Measurements from ENCODE around the gene FBXL17. TPM values are rescaled to one million over a fixed set of nuclear protein-coding genes. Genes with fewer than 3 reads are reported as not detected.

The FBXL17 gene
- total and polyA plus RNA-seq, 7 donors, result 6.2 to 36.1 (median 30.3) TPM

- no peak for TF ChIP-seq CTCF (IDR thresholded peaks at IDR 0.05)
- no peaks in the 10 kb centered on the region for H3K36me3 ChIP-seq (ENCODE audit: insufficient read depth in 1 of 2, low read depth in 1 of 2)
- no peak overlapping the region for H3K4me3 ChIP-seq
- DNase-seq (no peak), ATAC-seq (no peak)
- no peak overlapping the region for H3K27ac ChIP-seq
- H3K27me3 ChIP-seq (ENCODE audit: insufficient read depth in 3 of 3, low read length in 2 of 3), result no peaks in the 10 kb centered on the region
- no peaks in the 10 kb centered on the region for H3K9me3 ChIP-seq
- WGBS, 3 donors, result 75 to 93% (median 85%) methylated on average over 3 of the region's 3 CpGs
- H3K4me1 ChIP-seq, result no peaks in the 10 kb centered on the region
- intact Hi-C loops (cut with DNase I), result no loop called here
Measured at GRCh38 chr5:107975568-107975967, 406.3 kb downstream of the FBXL17 start.

- no peak for DNase-seq
- ATAC-seq, result no peak
- no peaks in the 10 kb centered on the region for H3K4me1 ChIP-seq
- no peaks in the 10 kb centered on the region for H3K9me3 ChIP-seq
- intact Hi-C loops (cut with DNase I), result no loop called here
- WGBS, 3 donors, result 95 to 100% (median 97%) methylated on average over 1 of the region's 1 CpG
- no peak for TF ChIP-seq CTCF (IDR thresholded peaks at IDR 0.05)
- no peak overlapping the region for H3K27ac ChIP-seq
- H3K4me3 ChIP-seq, result no peak overlapping the region
- no peaks in the 10 kb centered on the region for H3K27me3 ChIP-seq (ENCODE audit: insufficient read depth in 3 of 3, low read length in 2 of 3)
- no peaks in the 10 kb centered on the region for H3K36me3 ChIP-seq (ENCODE audit: insufficient read depth in 1 of 2, low read depth in 1 of 2)
Measured at GRCh38 chr5:107971846-107972245, 410.1 kb downstream of the FBXL17 start.

GRCh38 chr5:107969847-107970246 lies 412.1 kb downstream of the FBXL17 start:
- intact Hi-C loops (cut with DNase I), result no loop called here

GRCh38 chr5:107968998-107969397 lies 412.9 kb downstream of the FBXL17 start:
- 71 to 72% (median 72%) methylated on average over 4 of the region's 4 CpGs for WGBS, 3 donors
- no peak overlapping the region for H3K4me3 ChIP-seq
- H3K27me3 ChIP-seq (ENCODE audit: insufficient read depth in 3 of 3, low read length in 2 of 3), result no peaks in the 10 kb centered on the region
- intact Hi-C loops (cut with DNase I), result no loop called here
- DNase-seq, result no peak
- no peak overlapping the region for H3K27ac ChIP-seq
- H3K9me3 ChIP-seq, result no peaks in the 10 kb centered on the region
- no peaks in the 10 kb centered on the region for H3K36me3 ChIP-seq (ENCODE audit: insufficient read depth in 1 of 2, low read depth in 1 of 2)
- no peaks in the 10 kb centered on the region for H3K4me1 ChIP-seq
- TF ChIP-seq CTCF (IDR thresholded peaks at IDR 0.05), result no peak
- no peak for ATAC-seq

More at GRCh38 chr5:107969847-107970246, 412.1 kb downstream of the FBXL17 start:
- ATAC-seq (no peak), DNase-seq (no peak)
- Histone ChIP-seq H3K4me1 (no peaks in the 10 kb centered on the region), H3K36me3 (ENCODE audit: insufficient read depth in 1 of 2, low read depth in 1 of 2) (no peaks in the 10 kb centered on the region), H3K9me3 (no peaks in the 10 kb centered on the region), H3K27me3 (ENCODE audit: insufficient read depth in 3 of 3, low read length in 2 of 3) (no peaks in the 10 kb centered on the region), H3K4me3 (no peak overlapping the region), H3K27ac (no peak overlapping the region)
- no peak for TF ChIP-seq CTCF (IDR thresholded peaks at IDR 0.05)

GRCh38 chr5:107968406-107968843 lies 413.5 kb downstream of the FBXL17 start:
- H3K4me1 ChIP-seq, result no peaks in the 10 kb centered on the region
- no peaks in the 10 kb centered on the region for H3K36me3 ChIP-seq (ENCODE audit: insufficient read depth in 1 of 2, low read depth in 1 of 2)
- H3K9me3 ChIP-seq, result no peaks in the 10 kb centered on the region
- TF ChIP-seq CTCF (IDR thresholded peaks at IDR 0.05), result no peak
- H3K4me3 ChIP-seq, result no peak overlapping the region
- intact Hi-C loops (cut with DNase I), result no loop called here
- DNase-seq, result no peak
- no peak for ATAC-seq
- H3K27ac ChIP-seq, result no peak overlapping the region
- H3K27me3 ChIP-seq (ENCODE audit: insufficient read depth in 3 of 3, low read length in 2 of 3), result no peaks in the 10 kb centered on the region

Measured in psoas muscle (tissue), 8 donors.